GM12873 (cell line): ENCODE data around the gene ZNF566.

Experiments used
- TF ChIP-seq, protein P1 (sequence below): IDR thresholded peaks from 2 replicates; pipeline ENCODE4 v1.5.1; 2012; ENCODE audit warnings: low read depth, mild to moderate bottlenecking, moderate library complexity, low read length, control low read depth; ENCODE audit not compliant: insufficient read depth; ENCODE audit errors: missing control alignments

ZNF566 gene

GRCh38 chr19:36409841-36410240 is 79.5 kb downstream of the ZNF566 start:
- TF ChIP-seq, protein P1, sequence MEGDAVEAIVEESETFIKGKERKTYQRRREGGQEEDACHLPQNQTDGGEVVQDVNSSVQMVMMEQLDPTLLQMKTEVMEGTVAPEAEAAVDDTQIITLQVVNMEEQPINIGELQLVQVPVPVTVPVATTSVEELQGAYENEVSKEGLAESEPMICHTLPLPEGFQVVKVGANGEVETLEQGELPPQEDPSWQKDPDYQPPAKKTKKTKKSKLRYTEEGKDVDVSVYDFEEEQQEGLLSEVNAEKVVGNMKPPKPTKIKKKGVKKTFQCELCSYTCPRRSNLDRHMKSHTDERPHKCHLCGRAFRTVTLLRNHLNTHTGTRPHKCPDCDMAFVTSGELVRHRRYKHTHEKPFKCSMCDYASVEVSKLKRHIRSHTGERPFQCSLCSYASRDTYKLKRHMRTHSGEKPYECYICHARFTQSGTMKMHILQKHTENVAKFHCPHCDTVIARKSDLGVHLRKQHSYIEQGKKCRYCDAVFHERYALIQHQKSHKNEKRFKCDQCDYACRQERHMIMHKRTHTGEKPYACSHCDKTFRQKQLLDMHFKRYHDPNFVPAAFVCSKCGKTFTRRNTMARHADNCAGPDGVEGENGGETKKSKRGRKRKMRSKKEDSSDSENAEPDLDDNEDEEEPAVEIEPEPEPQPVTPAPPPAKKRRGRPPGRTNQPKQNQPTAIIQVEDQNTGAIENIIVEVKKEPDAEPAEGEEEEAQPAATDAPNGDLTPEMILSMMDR: no peak

- TF ChIP-seq, protein P1: no peak
These were observed 81.3 kb downstream of the ZNF566 start for GRCh38 chr19:36408101-36408500.

DNA sequence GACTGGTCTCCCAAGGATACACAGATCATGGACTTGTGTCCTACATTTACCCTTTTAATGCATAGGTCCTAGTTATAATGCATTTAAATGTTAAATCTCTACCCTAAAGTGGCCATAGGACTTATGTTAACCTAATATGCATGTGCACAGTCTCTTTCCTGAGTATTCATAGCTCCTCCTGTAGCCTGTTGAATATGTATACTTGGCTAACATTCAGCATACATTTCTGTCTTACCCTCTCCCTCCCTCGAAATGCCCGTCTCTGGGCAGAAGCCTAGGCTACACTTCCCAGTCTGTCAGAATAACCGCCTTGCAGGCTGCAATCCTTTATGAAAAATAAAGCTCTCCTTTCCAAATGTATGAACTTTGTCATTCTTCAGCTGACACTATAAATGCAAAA is 84.9 kb downstream of the ZNF566 start:
- TF ChIP-seq, protein P1: no peak

GRCh38 chr19:36401475-36401874 is 87.9 kb downstream of the ZNF566 start:
- TF ChIP-seq, protein P1: no peak

DNA sequence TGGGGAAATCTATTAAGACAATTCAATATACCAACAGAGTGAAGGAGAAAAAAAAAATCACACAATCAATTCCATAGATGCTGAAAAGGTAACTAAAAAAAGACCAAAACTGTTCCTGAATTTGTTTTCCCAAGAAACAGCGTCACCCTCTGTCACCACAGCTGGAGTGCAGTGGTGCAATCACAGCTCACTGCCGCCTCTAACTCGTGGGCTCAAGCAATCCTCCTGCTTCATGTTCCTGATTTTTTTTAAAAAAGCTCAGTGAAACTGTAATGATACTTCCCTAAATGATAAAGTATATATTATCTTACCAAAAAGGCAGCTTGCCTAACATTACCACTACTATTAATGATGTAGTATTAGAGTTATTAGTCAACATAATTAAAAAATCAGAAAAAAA is 90.8 kb downstream of the ZNF566 start:
- TF ChIP-seq, protein P1: no peak
